Stomach (tissue), 9 donors: ENCODE results near the gene PACS2. TPM values are rescaled to one million over a fixed set of nuclear protein-coding genes. Genes with fewer than 3 reads are reported as not detected.

Source experiments
- DNase-seq, 2 donors: peaks; one replicate each; pipeline versions ENCODE4 v3.0.0 to v3.0.0-alpha.2; 2013 to 2019
- H3K27ac ChIP-seq, 5 donors: fragments of 200-600 bp in 4 of 5; sonication (generic) in 4 of 5; one replicate each; pipeline ENCODE4 v1.5.1; 2013 to 2019; ENCODE audit warnings: mild to moderate bottlenecking in 1 of 5, moderate library complexity in 1 of 5
- H3K27me3 ChIP-seq, 3 donors: fragments of 200-600 bp; sonication (generic); one replicate each; pipeline ENCODE4 v1.5.1; 2017 to 2019; ENCODE audit warnings: mixed run types in 1 of 3
- H3K36me3 ChIP-seq, 4 donors: fragments of 200-600 bp; sonication (generic); 1 replicate in 3 of 4; 2 replicates in 1 of 4; pipeline ENCODE4 v1.5.1; 2016 to 2019
- H3K4me1 ChIP-seq, 4 donors: fragments of 200-600 bp; sonication (generic); one replicate each; pipeline ENCODE4 v1.5.1; 2016 to 2019
- H3K4me3 ChIP-seq, 4 donors: fragments of 200-600 bp; sonication (generic) in 3 of 4; one replicate each; pipeline ENCODE4 v1.5.1; 2016 to 2019; ENCODE audit warnings: mild to moderate bottlenecking in 1 of 4
- H3K9me3 ChIP-seq, 4 donors: fragments of 200-600 bp; sonication (generic); one replicate each; pipeline ENCODE4 v1.5.1; 2016 to 2019
- CTCF ChIP-seq, 7 experiments: fragments of 450-650 bp in 4 of 7; fragments of 200-600 bp in 3 of 7; sonication (generic) in 3 of 7; IDR thresholded peaks; one replicate each; pipeline ENCODE4 v1.5.1; 2016 to 2019; ENCODE audit warnings: antibody characterized with exemption in 7 of 7, control low read depth in 2 of 7, mild to moderate bottlenecking in 1 of 7
- EP300 ChIP-seq: sonication (generic); formaldehyde crosslinking; IDR thresholded peaks from one replicate; pipeline ENCODE4 v1.6.1; 2017; ENCODE audit warnings: antibody characterized with exemption
- POLR2A ChIP-seq, 4 donors: fragments of 450-650 bp; IDR thresholded peaks; one replicate each; pipeline ENCODE4 v1.6.1; 2016; ENCODE audit warnings: antibody characterized with exemption in 4 of 4, control low read depth in 2 of 4, mild to moderate bottlenecking in 1 of 4, moderate library complexity in 1 of 4
- POLR2AphosphoS5 ChIP-seq, 3 donors: sonication (generic); formaldehyde crosslinking; IDR thresholded peaks; one replicate each; pipeline ENCODE4 v1.6.1; 2016; ENCODE audit warnings: antibody characterized with exemption in 3 of 3
- WGBS, 5 donors: extraction: QIAGEN DNeasy Blood & Tissue Kit in 3 of 5; methylation state at CpG; one replicate each; pipeline versions ENCODE4 v1.1.5 to v1.1.7; 2013 to 2018; 5-methylcytosine and 5-hydroxymethylcytosine counted together
- intact Hi-C: fragments of 100-400 bp; cut with DNase I; formaldehyde crosslinking; loops from one replicate; pipeline ENCODE4 v1.15.1; 2023; ENCODE audit warnings: low total_unique reads
- polyA plus RNA-seq, 3 donors: library from polyadenylated mRNA; stranded (reverse); fragments of 200-250 nt; gene quantifications; one replicate each; pipeline ENCODE4 v1.2.3, GENCODE V29; 2013
- total RNA-seq, 5 donors: library from RNA; depleted of rRNA; stranded (reverse); fragments of >200 nt; gene quantifications; one replicate each; pipeline versions ENCODE4 v1.1.0 to v1.2.3, GENCODE V29; 2014 to 2016
- donor health status: healthy with polysubstance abuse.
- donor health status: Bipolar disorder and iron deficiency.
- donor health status: healthy.

Gene PACS2
- total and polyA plus RNA-seq, 8 donors = 23.4 to 209 (median 48.8) TPM

GRCh38 chr14:105394714-105395537 is 80.4 kb downstream of the PACS2 start:
- Histone ChIP-seq H3K4me3 (no peak overlapping the region), H3K4me1 (peaks cover 20 to 36% (median 25%) of the 10 kb centered on the region in 4 donors), H3K9me3 (no peaks in the 10 kb centered on the region), H3K27ac (no peak overlapping the region), H3K36me3 (peaks cover 0 to 38% (median 29%) of the 10 kb centered on the region in 4 donors), H3K27me3 (no peaks in the 10 kb centered on the region)
- DNase-seq = no peak
- intact Hi-C loops = no loop called here
- 83 to 87% (median 85%) methylated on average over 25 of the region's 25 CpGs for WGBS, 5 donors
- TF ChIP-seq CTCF (IDR thresholded peaks at IDR 0.05) (no peak), EP300 (no peak), POLR2A (IDR thresholded peaks at IDR 0.05) (no peak), POLR2AphosphoS5 (IDR thresholded peaks at IDR 0.05) (no peak)

GRCh38 chr14:105395538-105395854 is 80.9 kb downstream of the PACS2 start:
- no peak for DNase-seq
- peaks cover 16 to 33% (median 24%) of the 10 kb centered on the region in 4 donors for H3K4me1 ChIP-seq
- intact Hi-C loops = no loop called here
- WGBS, 5 donors = 85 to 99% (median 95%) methylated on average over 8 of the region's 8 CpGs
- no peak overlapping the region for H3K27ac ChIP-seq
- TF ChIP-seq POLR2AphosphoS5 (IDR thresholded peaks at IDR 0.05) (no peak), POLR2A (IDR thresholded peaks at IDR 0.05) (no peak), CTCF (IDR thresholded peaks at IDR 0.05) (no peak), EP300 (no peak)
- H3K4me3 ChIP-seq = no peak overlapping the region
- H3K36me3 ChIP-seq = peaks cover 0 to 43% (median 32%) of the 10 kb centered on the region in 4 donors
- peaks cover 0 to 4% (median 1%) of the 10 kb centered on the region in 4 donors for H3K9me3 ChIP-seq
- H3K27me3 ChIP-seq = no peaks in the 10 kb centered on the region

GRCh38 chr14:105397350-105397931 is 82.9 kb downstream of the PACS2 start:
- H3K4me3 ChIP-seq = peak overlapping the region; percentile 76 to 90 (median 80)
- intact Hi-C loops = no loop called here
- WGBS, 5 donors = 85 to 92% (median 90%) methylated on average over 12 to 13 of the region's 13 CpGs
- TF ChIP-seq POLR2AphosphoS5 (IDR thresholded peaks at IDR 0.05) = no peak
- H3K36me3 ChIP-seq = peaks cover 6 to 48% (median 33%) of the 10 kb centered on the region in 4 donors
- H3K4me1 ChIP-seq = peaks cover 14 to 28% (median 22%) of the 10 kb centered on the region in 4 donors
- H3K27ac ChIP-seq = peak overlapping the region in 4 of 5 donors; percentile 80 to 94 (median 86)
- no peaks in the 10 kb centered on the region for H3K27me3 ChIP-seq
- DNase-seq = no peak
- H3K9me3 ChIP-seq = peaks cover 0 to 20% (median 7%) of the 10 kb centered on the region in 4 donors

GRCh38 chr14:105398044-105398725 is 83.6 kb downstream of the PACS2 start, which contains the start of gene TEX22:
TSS of gene TEX22 (plus strand) at chr14:105398538. CDS start at chr14:105399341, 803 bp downstream.
- intact Hi-C loops = no loop called here
- H3K27ac ChIP-seq = peak within 1 kb of the TSS; percentile 80 to 94 (median 86)
- H3K9me3 ChIP-seq = peaks cover 0 to 26% (median 7%) of the 10 kb centered on the region in 4 donors
- TF ChIP-seq POLR2AphosphoS5 (IDR thresholded peaks at IDR 0.05) (peak; percentile 68 to 92 (median 81)), EP300 (no peak), CTCF (IDR thresholded peaks at IDR 0.05) (no peak), POLR2A (IDR thresholded peaks at IDR 0.05) (peak in 1 of 4 donors; percentile 21)
- H3K4me3 ChIP-seq = peak within 1 kb of the TSS; percentile 76 to 90 (median 80)
- peaks cover 6 to 40% (median 27%) of the 10 kb centered on the region in 4 donors for H3K36me3 ChIP-seq
- WGBS, 5 donors = 0 to 5% (median 1%) methylated on average over 8 to 77 of the region's 77 CpGs
- DNase-seq = peak; percentile 89 to 97
- no peaks in the 10 kb centered on the region for H3K27me3 ChIP-seq
- H3K4me1 ChIP-seq = peaks cover 14 to 28% (median 22%) of the 10 kb centered on the region in 4 donors
